ENCODE measurements around the gene RIC8A. TPM values are rescaled to one million over a fixed set of nuclear protein-coding genes. Genes with fewer than 3 reads are reported as not detected.

RIC8A gene
- total and polyA plus RNA-seq, 10 of the 15 experiments (the other 5 are each of a cell fraction or from before 2014, with no cell fraction given) = 10.4 to 157 (median 81.4) TPM

DNA sequence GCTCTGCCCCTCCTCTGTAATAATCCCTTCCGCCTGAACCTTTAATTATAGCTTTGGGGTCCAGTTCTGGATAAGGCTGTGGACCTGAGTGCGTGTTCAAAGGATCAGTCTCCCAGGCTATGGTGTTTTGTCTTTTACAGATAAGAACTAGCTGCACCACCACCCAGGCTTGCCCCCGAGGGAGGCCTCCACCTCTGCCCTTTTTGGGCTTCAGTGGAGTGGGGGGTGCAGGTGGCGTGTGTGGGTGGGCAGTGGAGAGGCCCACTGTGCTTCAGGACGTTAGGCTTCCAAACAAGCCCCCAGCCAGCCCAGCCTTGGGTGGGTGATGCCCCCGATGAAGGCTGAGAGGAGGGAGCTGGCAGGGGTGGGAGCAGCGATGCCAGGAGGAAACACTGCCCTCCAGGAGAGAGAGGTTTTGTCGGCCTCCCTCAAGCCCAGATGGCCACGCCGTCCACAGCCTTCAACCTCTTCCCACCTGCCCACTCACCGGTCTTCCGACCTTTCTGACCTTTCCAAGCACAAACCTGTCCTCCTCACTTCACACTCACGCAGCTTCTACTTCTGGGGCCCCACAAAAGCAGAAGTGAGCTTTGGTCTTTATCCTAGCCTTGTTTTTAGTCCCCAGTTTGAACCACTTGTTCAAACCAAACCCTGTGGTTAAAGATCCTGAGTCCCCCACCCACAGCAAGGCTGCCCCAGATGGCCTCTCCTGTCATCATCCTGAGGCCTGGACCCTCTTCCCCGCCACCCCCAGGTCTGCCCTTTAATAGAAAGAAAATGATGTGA lies 49.6 kb downstream of the RIC8A start (continued):
- TF ChIP-seq, protein P1, sequence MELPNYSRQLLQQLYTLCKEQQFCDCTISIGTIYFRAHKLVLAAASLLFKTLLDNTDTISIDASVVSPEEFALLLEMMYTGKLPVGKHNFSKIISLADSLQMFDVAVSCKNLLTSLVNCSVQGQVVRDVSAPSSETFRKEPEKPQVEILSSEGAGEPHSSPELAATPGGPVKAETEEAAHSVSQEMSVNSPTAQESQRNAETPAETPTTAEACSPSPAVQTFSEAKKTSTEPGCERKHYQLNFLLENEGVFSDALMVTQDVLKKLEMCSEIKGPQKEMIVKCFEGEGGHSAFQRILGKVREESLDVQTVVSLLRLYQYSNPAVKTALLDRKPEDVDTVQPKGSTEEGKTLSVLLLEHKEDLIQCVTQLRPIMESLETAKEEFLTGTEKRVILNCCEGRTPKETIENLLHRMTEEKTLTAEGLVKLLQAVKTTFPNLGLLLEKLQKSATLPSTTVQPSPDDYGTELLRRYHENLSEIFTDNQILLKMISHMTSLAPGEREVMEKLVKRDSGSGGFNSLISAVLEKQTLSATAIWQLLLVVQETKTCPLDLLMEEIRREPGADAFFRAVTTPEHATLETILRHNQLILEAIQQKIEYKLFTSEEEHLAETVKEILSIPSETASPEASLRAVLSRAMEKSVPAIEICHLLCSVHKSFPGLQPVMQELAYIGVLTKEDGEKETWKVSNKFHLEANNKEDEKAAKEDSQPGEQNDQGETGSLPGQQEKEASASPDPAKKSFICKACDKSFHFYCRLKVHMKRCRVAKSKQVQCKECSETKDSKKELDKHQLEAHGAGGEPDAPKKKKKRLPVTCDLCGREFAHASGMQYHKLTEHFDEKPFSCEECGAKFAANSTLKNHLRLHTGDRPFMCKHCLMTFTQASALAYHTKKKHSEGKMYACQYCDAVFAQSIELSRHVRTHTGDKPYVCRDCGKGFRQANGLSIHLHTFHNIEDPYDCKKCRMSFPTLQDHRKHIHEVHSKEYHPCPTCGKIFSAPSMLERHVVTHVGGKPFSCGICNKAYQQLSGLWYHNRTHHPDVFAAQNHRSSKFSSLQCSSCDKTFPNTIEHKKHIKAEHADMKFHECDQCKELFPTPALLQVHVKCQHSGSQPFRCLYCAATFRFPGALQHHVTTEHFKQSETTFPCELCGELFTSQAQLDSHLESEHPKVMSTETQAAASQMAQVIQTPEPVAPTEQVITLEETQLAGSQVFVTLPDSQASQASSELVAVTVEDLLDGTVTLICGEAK (IDR thresholded peaks at IDR 0.05; ENCODE audit: borderline replicate concordance) = no peak
- TF ChIP-seq IKZF1 (conservative IDR thresholded peaks at IDR 0.05) (peak; percentile 91), NRF1 (conservative IDR thresholded peaks at IDR 0.05; ENCODE audit: low read depth, low read length) (no peak), POU2F2 (IDR thresholded peaks at IDR 0.05; ENCODE audit: borderline replicate concordance, low read depth, low read length) (no peak), RCOR1 (conservative IDR thresholded peaks at IDR 0.05; ENCODE audit: low read depth, low read length) (no peak), GATAD2B (conservative IDR thresholded peaks at IDR 0.05; ENCODE audit: low read depth) (peak; percentile 47; the same call in 1 of the 2 replicates), TAF1 (IDR thresholded peaks at IDR 0.05; ENCODE audit: borderline replicate concordance, low read depth, low read length) (no peak), YY1 (IDR thresholded peaks at IDR 0.05; ENCODE audit: low read depth, low read length) (no peak), MXI1 (IDR thresholded peaks at IDR 0.05; ENCODE audit: low read depth, low read length) (no peak), NR2C1 (IDR thresholded peaks at IDR 0.05) (no peak), FOXM1 (IDR thresholded peaks at IDR 0.05; ENCODE audit: low read depth, low read length) (no peak)
- TF ChIP-seq, protein P2, sequence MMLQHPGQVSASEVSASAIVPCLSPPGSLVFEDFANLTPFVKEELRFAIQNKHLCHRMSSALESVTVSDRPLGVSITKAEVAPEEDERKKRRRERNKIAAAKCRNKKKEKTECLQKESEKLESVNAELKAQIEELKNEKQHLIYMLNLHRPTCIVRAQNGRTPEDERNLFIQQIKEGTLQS (IDR thresholded peaks at IDR 0.05; ENCODE audit: borderline replicate concordance, extremely low read depth, low read depth, low read length) = no peak
- TF ChIP-seq, protein P3, sequence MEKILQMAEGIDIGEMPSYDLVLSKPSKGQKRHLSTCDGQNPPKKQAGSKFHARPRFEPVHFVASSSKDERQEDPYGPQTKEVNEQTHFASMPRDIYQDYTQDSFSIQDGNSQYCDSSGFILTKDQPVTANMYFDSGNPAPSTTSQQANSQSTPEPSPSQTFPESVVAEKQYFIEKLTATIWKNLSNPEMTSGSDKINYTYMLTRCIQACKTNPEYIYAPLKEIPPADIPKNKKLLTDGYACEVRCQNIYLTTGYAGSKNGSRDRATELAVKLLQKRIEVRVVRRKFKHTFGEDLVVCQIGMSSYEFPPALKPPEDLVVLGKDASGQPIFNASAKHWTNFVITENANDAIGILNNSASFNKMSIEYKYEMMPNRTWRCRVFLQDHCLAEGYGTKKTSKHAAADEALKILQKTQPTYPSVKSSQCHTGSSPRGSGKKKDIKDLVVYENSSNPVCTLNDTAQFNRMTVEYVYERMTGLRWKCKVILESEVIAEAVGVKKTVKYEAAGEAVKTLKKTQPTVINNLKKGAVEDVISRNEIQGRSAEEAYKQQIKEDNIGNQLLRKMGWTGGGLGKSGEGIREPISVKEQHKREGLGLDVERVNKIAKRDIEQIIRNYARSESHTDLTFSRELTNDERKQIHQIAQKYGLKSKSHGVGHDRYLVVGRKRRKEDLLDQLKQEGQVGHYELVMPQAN (conservative IDR thresholded peaks at IDR 0.05) = no peak
- TF ChIP-seq, protein P4, sequence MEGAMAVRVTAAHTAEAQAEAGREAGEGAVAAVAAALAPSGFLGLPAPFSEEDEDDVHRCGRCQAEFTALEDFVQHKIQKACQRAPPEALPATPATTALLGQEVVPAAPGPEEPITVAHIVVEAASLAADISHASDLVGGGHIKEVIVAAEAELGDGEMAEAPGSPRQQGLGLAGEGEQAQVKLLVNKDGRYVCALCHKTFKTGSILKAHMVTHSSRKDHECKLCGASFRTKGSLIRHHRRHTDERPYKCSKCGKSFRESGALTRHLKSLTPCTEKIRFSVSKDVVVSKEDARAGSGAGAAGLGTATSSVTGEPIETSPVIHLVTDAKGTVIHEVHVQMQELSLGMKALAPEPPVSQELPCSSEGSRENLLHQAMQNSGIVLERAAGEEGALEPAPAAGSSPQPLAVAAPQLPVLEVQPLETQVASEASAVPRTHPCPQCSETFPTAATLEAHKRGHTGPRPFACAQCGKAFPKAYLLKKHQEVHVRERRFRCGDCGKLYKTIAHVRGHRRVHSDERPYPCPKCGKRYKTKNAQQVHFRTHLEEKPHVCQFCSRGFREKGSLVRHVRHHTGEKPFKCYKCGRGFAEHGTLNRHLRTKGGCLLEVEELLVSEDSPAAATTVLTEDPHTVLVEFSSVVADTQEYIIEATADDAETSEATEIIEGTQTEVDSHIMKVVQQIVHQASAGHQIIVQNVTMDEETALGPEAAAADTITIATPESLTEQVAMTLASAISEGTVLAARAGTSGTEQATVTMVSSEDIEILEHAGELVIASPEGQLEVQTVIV (IDR thresholded peaks at IDR 0.05; ENCODE audit: borderline replicate concordance, partially characterized antibody) = no peak
- TF ChIP-seq, protein P5, sequence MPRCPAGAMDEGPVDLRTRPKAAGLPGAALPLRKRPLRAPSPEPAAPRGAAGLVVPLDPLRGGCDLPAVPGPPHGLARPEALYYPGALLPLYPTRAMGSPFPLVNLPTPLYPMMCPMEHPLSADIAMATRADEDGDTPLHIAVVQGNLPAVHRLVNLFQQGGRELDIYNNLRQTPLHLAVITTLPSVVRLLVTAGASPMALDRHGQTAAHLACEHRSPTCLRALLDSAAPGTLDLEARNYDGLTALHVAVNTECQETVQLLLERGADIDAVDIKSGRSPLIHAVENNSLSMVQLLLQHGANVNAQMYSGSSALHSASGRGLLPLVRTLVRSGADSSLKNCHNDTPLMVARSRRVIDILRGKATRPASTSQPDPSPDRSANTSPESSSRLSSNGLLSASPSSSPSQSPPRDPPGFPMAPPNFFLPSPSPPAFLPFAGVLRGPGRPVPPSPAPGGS (IDR thresholded peaks at IDR 0.05; ENCODE audit: borderline replicate concordance, insufficient read depth, low read depth, low read length, poor library complexity, severe bottlenecking) = no peak
- TF ChIP-seq, protein P6, sequence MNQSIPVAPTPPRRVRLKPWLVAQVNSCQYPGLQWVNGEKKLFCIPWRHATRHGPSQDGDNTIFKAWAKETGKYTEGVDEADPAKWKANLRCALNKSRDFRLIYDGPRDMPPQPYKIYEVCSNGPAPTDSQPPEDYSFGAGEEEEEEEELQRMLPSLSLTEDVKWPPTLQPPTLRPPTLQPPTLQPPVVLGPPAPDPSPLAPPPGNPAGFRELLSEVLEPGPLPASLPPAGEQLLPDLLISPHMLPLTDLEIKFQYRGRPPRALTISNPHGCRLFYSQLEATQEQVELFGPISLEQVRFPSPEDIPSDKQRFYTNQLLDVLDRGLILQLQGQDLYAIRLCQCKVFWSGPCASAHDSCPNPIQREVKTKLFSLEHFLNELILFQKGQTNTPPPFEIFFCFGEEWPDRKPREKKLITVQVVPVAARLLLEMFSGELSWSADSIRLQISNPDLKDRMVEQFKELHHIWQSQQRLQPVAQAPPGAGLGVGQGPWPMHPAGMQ (IDR thresholded peaks at IDR 0.05; ENCODE audit: borderline replicate concordance) = peak; percentile 35; the same call in 1 of the 2 replicates
